Endodermal cell (in vitro differentiated cells): ENCODE data around the gene TNRC6C. TPM values are rescaled to one million over a fixed set of nuclear protein-coding genes. Genes with fewer than 3 reads are reported as not detected.
A peak's percentile ranks its signal among the peaks of the same experiment; 100 is the strongest.

ENCODE experiments used
- DNase-seq: peaks from one replicate; pipeline ENCODE4 v3.0.0-alpha.2; 2017
- H3K27ac ChIP-seq: 2 replicates; pipeline ENCODE4 v1.5.1; 2013; ENCODE audit warnings: mild to moderate bottlenecking, low read depth, low read length, moderate library complexity
- H3K27me3 ChIP-seq: 2 replicates; pipeline ENCODE4 v1.6.1; 2013; ENCODE audit warnings: mild to moderate bottlenecking, low read length, moderate library complexity; ENCODE audit not compliant: insufficient read depth, control insufficient read depth, poor library complexity, severe bottlenecking
- H3K36me3 ChIP-seq: 2 replicates; pipeline ENCODE4 v1.7.0; 2013; ENCODE audit warnings: mild to moderate bottlenecking, low read length, moderate library complexity; ENCODE audit not compliant: control insufficient read depth, insufficient read depth
- H3K4me1 ChIP-seq: one replicate; pipeline ENCODE4 v1.7.0; 2013; ENCODE audit warnings: low read length; ENCODE audit not compliant: control insufficient read depth, insufficient read depth
- H3K4me3 ChIP-seq: 2 replicates; pipeline ENCODE4 v1.5.1; 2013; ENCODE audit warnings: mild to moderate bottlenecking, low read length, moderate library complexity
- H3K9ac ChIP-seq: 2 replicates; pipeline ENCODE4 v1.6.1; 2013; ENCODE audit warnings: mild to moderate bottlenecking, low read length, moderate library complexity; ENCODE audit not compliant: poor library complexity, severe bottlenecking; ENCODE audit errors: extremely low read depth
- H3K9me3 ChIP-seq: 2 replicates; pipeline ENCODE4 v1.6.1; 2013; ENCODE audit warnings: mild to moderate bottlenecking, low read length, moderate library complexity; ENCODE audit not compliant: control insufficient read depth
- H3K27ac Mint-ChIP-seq: 2 replicates; pipeline ENCODE4 v1.8.0; 2020; ENCODE audit warnings: mixed read lengths
- H3K27me3 Mint-ChIP-seq: 2 replicates; pipeline ENCODE4 v1.8.0; 2021; ENCODE audit warnings: mild to moderate bottlenecking, mixed read lengths; ENCODE audit not compliant: insufficient read depth
- H3K36me3 Mint-ChIP-seq: 2 replicates; pipeline ENCODE4 v1.8.0; 2020; ENCODE audit warnings: low read depth, mixed read lengths
- H3K4me1 Mint-ChIP-seq: 2 replicates; pipeline ENCODE4 v1.8.0; 2020; ENCODE audit warnings: mixed read lengths
- H3K4me3 Mint-ChIP-seq: 2 replicates; pipeline ENCODE4 v1.8.0; 2020; ENCODE audit warnings: mild to moderate bottlenecking, moderate library complexity, mixed read lengths
- H3K9me3 Mint-ChIP-seq: 2 replicates; pipeline ENCODE4 v1.8.0; 2020; ENCODE audit warnings: mild to moderate bottlenecking, mixed read lengths
- WGBS, 2 experiments: methylation state at CpG; one replicate each; pipeline versions ENCODE4 v1.1.5 to v1.1.7; 2013; ENCODE audit warnings: missing lambda C conversion rate in 2 of 2, mixed read lengths in 1 of 2; ENCODE audit not compliant: insufficient coverage in 1 of 2, insufficient read length in 1 of 2; 5-methylcytosine and 5-hydroxymethylcytosine counted together
- total RNA-seq, 2 donors: library from RNA; stranded (reverse); fragmentation: NEBNext Ultra II Directional in 1 of 2; extraction: Animal tissue kit (Norgen Biotek cat#: 25700) in 1 of 2; gene quantifications; 2 replicates in 1 of 2; 3 replicates in 1 of 2; pipeline ENCODE4 v1.2.1, GENCODE V29; 2021
- TF ChIP-seq, protein P1 (sequence below): fragments of 200-600 bp; sonication (generic); conservative IDR thresholded peaks from 2 replicates; pipeline ENCODE4 v1.5.0; 2021; ENCODE audit warnings: antibody characterized with exemption, mild to moderate bottlenecking

Gene TNRC6C
- total RNA-seq, 2 donors from 2014 or later: 22.4 to 40.2 TPM

DNA sequence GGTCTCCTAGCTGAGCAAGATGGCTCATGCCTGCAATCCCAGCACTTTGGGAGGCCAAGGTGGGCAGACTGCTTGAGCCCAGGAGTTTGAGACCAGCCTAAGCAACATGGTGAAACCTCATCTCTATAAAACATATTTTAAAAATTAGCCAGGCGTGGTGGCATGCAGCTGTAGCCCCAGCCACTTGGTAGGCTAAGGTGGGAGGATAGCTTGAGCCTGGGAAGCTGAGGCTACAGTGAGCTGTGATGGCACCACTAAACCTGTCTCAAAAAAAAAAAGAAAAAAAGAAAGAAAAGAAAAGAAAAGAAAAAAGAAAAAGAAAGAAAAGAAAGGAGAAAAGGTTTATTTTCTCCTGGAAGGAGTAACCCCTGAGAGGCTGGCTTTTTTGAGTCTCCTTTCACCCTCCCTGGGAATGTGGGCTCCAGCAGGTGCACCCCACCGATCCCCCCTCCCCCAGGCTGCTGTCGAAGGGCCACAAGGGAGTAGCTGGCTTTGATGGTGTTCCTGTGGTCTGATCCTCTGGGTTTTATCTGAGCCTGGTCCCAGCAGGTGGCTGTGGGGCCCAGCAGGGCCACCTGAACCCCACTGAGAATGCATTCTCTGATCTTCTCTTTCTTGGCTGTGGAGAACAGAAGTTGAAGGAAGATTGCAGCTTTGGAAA is 29.9 kb upstream of the TNRC6C start:
- WGBS, 2 experiments: 72% methylated on average over 3 of the region's 3 CpGs; no CpG with 5 or more reads in 1 of the 2 experiments
- Mint-ChIP-seq H3K27me3 (peaks cover 28% of the 10 kb centered on the region), H3K4me3 (peak overlapping the region; percentile 38), H3K9me3 (no peaks in the 10 kb centered on the region), H3K4me1 (peaks cover 58% of the 10 kb centered on the region), H3K36me3 (no peaks in the 10 kb centered on the region), H3K27ac (no peak overlapping the region)
- no peaks in the 10 kb centered on the region for H3K36me3 ChIP-seq
- no peak overlapping the region for H3K27ac ChIP-seq
- peak; percentile 78 for DNase-seq
- TF ChIP-seq, protein P1, sequence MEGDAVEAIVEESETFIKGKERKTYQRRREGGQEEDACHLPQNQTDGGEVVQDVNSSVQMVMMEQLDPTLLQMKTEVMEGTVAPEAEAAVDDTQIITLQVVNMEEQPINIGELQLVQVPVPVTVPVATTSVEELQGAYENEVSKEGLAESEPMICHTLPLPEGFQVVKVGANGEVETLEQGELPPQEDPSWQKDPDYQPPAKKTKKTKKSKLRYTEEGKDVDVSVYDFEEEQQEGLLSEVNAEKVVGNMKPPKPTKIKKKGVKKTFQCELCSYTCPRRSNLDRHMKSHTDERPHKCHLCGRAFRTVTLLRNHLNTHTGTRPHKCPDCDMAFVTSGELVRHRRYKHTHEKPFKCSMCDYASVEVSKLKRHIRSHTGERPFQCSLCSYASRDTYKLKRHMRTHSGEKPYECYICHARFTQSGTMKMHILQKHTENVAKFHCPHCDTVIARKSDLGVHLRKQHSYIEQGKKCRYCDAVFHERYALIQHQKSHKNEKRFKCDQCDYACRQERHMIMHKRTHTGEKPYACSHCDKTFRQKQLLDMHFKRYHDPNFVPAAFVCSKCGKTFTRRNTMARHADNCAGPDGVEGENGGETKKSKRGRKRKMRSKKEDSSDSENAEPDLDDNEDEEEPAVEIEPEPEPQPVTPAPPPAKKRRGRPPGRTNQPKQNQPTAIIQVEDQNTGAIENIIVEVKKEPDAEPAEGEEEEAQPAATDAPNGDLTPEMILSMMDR: no peak
- no peaks in the 10 kb centered on the region for H3K9me3 ChIP-seq
- H3K4me1 ChIP-seq: peaks cover 21% of the 10 kb centered on the region
- no peak overlapping the region for H3K9ac ChIP-seq
- no peak overlapping the region for H3K4me3 ChIP-seq
- H3K27me3 ChIP-seq: no peaks in the 10 kb centered on the region

DNA sequence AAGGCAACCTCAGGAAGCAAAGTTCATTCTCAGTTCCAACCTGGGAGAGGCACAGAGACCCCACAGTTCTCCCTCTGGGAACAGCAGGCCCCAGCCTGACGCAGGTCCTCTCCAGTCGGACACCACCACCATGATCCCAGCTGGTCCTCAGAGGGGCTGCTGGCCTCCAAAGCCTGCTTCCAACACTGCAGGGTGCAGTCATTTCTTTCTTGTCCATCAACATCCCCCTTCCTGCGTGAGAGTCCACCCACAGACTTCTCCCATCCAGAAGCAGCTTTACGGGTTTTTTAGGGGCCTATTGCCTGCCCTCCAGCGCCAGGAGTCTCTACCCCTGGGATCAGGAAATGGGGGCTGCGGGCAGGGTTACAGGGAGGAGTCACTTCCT is 29.3 kb upstream of the TNRC6C start:
- TF ChIP-seq, protein P1: no peak
- Mint-ChIP-seq H3K27ac (no peak overlapping the region), H3K27me3 (peaks cover 22% of the 10 kb centered on the region), H3K4me1 (peaks cover 58% of the 10 kb centered on the region), H3K36me3 (no peaks in the 10 kb centered on the region), H3K9me3 (no peaks in the 10 kb centered on the region), H3K4me3 (peak overlapping the region; percentile 38)
- Histone ChIP-seq H3K4me3 (no peak overlapping the region), H3K36me3 (no peaks in the 10 kb centered on the region), H3K9me3 (no peaks in the 10 kb centered on the region), H3K27ac (no peak overlapping the region), H3K9ac (no peak overlapping the region), H3K27me3 (no peaks in the 10 kb centered on the region), H3K4me1 (peaks cover 21% of the 10 kb centered on the region)
- 83 to 86% methylated on average over 1 to 6 of the region's 6 CpGs for WGBS, 2 experiments
- DNase-seq: no peak

DNA sequence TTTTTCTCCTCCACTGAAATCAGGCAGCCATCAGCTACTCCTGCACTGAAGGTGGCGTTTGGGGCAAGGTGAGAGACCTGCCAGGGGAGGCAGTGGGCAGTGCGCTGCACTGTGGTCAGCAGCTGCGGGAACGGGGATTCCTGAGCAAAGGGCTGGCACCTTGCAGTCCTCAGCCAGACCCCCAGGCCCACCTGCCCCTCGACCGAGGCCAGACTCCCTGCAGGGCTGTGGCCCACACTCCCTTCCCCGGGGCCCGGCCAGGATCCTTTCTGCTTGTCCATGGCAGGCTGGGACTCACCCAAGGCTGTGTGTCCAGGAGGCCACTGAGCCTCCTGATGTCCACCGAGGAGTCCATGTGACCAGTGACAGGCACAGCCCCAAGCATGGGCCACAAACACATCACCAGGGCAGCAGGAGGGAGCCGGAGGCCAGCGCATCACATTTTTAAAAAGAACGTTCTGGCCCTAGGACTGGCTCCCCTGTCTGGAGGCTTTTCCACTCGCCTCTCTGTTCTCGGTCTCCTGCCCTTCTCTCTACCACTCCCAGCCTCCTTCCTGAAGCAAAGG is 28.5 kb upstream of the TNRC6C start:
- H3K4me3 ChIP-seq: no peak overlapping the region
- Mint-ChIP-seq H3K27ac (no peak overlapping the region), H3K36me3 (no peaks in the 10 kb centered on the region), H3K4me3 (no peak overlapping the region), H3K4me1 (peaks cover 56% of the 10 kb centered on the region), H3K9me3 (no peaks in the 10 kb centered on the region), H3K27me3 (peaks cover 16% of the 10 kb centered on the region)
- WGBS, 2 experiments: 87 to 90% methylated on average over 9 to 14 of the region's 14 CpGs
- TF ChIP-seq, protein P1: no peak
- H3K27me3 ChIP-seq: no peaks in the 10 kb centered on the region
- H3K36me3 ChIP-seq: no peaks in the 10 kb centered on the region
- no peak overlapping the region for H3K27ac ChIP-seq
- H3K9me3 ChIP-seq: no peaks in the 10 kb centered on the region
- peak; percentile 53 for DNase-seq
- no peak overlapping the region for H3K9ac ChIP-seq
- H3K4me1 ChIP-seq: peaks cover 16% of the 10 kb centered on the region
